Progenitor cell of endocrine pancreas (in vitro differentiated cells): ENCODE measurements around the gene RNF10. TPM values are rescaled to one million over a fixed set of nuclear protein-coding genes. Genes with fewer than 3 reads are reported as not detected.
"Not testable (repeated sequence)": the region's sequence is repeated elsewhere in the genome, so short reads cannot be mapped to it uniquely, and the experiment has no call there.

ENCODE experiments used
- DNase-seq: peaks from one replicate; pipeline ENCODE4 v3.0.0; 2021; ENCODE audit warnings: low spot score; ENCODE audit not compliant: unreplicated experiment
- H3K27ac Mint-ChIP-seq: 2 replicates; pipeline ENCODE4 v1.8.0; 2021; ENCODE audit warnings: mild to moderate bottlenecking, moderate library complexity, mixed read lengths
- H3K27me3 Mint-ChIP-seq: 2 replicates; pipeline ENCODE4 v1.8.0; 2021; ENCODE audit warnings: mixed read lengths
- H3K36me3 Mint-ChIP-seq: 2 replicates; pipeline ENCODE4 v1.8.0; 2022; ENCODE audit warnings: mixed read lengths; ENCODE audit not compliant: insufficient read depth
- H3K4me1 Mint-ChIP-seq: 2 replicates; pipeline ENCODE4 v1.8.0; 2021; ENCODE audit warnings: low read depth, mixed read lengths
- H3K4me3 Mint-ChIP-seq: 2 replicates; pipeline ENCODE4 v1.8.0; 2021; ENCODE audit warnings: low read depth, mild to moderate bottlenecking, moderate library complexity, mixed read lengths
- H3K9me3 Mint-ChIP-seq: 2 replicates; pipeline ENCODE4 v1.8.0; 2021; ENCODE audit warnings: low read depth, mixed read lengths
- total RNA-seq: library from RNA; stranded (reverse); gene quantifications from 2 replicates; pipeline ENCODE4 v1.2.1, GENCODE V29; 2021
- TF ChIP-seq, protein P1 (sequence below): fragments of 200-600 bp; sonication (generic); IDR thresholded peaks from one replicate; pipeline ENCODE4 v1.5.0; 2021; ENCODE audit warnings: antibody characterized with exemption, mild to moderate bottlenecking; ENCODE audit not compliant: unreplicated experiment

The RNF10 gene
- total RNA-seq, 1 donor from 2014 or later: 167 TPM

DNA sequence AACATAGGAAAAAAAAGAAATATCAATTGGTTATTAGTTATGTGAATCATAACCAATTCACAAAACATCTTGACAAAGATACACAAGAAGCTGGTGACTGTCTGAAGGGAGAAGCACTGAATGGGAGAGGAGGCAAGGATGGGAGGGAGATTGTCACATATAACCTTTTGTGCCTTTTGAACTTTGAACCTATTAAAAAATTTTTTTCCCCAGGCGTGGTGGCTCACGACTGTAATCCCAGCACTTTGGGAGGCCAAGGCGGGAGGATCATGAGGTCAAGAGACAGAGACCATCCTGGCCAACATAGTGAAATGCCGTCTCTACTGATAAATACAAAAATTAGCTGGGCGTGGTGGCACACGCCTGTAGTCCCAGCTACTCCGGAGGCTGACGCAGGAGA, 25.6 kb upstream of the RNF10 start:
- Mint-ChIP-seq H3K27me3 (no peaks in the 10 kb centered on the region), H3K4me1 (no peaks in the 10 kb centered on the region), H3K9me3 (no peaks in the 10 kb centered on the region), H3K36me3 (peaks cover 19% of the 10 kb centered on the region), H3K4me3 (no peak overlapping the region), H3K27ac (no peak overlapping the region)
- TF ChIP-seq, protein P1, sequence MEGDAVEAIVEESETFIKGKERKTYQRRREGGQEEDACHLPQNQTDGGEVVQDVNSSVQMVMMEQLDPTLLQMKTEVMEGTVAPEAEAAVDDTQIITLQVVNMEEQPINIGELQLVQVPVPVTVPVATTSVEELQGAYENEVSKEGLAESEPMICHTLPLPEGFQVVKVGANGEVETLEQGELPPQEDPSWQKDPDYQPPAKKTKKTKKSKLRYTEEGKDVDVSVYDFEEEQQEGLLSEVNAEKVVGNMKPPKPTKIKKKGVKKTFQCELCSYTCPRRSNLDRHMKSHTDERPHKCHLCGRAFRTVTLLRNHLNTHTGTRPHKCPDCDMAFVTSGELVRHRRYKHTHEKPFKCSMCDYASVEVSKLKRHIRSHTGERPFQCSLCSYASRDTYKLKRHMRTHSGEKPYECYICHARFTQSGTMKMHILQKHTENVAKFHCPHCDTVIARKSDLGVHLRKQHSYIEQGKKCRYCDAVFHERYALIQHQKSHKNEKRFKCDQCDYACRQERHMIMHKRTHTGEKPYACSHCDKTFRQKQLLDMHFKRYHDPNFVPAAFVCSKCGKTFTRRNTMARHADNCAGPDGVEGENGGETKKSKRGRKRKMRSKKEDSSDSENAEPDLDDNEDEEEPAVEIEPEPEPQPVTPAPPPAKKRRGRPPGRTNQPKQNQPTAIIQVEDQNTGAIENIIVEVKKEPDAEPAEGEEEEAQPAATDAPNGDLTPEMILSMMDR: no peak
- no peak for DNase-seq

GRCh38 chr12:120514002-120514401, 20.2 kb upstream of the RNF10 start:
- no peak for DNase-seq
- Mint-ChIP-seq H3K27me3 (no peaks in the 10 kb centered on the region), H3K9me3 (no peaks in the 10 kb centered on the region), H3K36me3 (peaks cover 11% of the 10 kb centered on the region), H3K4me3 (no peak overlapping the region), H3K27ac (no peak overlapping the region), H3K4me1 (no peaks in the 10 kb centered on the region)
- TF ChIP-seq, protein P1: no peak

GRCh38 chr12:120515496-120515895, 18.7 kb upstream of the RNF10 start:
- Mint-ChIP-seq H3K4me1 (no peaks in the 10 kb centered on the region), H3K4me3 (no peak overlapping the region), H3K27ac (no peak overlapping the region), H3K9me3 (no peaks in the 10 kb centered on the region), H3K27me3 (no peaks in the 10 kb centered on the region), H3K36me3 (peaks cover 7% of the 10 kb centered on the region)
- TF ChIP-seq, protein P1: no peak
- no peak for DNase-seq

- H3K27me3 Mint-ChIP-seq, DNase-seq, H3K4me1 Mint-ChIP-seq, H3K36me3 Mint-ChIP-seq, H3K9me3 Mint-ChIP-seq, H3K27ac Mint-ChIP-seq, H3K4me3 Mint-ChIP-seq: not testable (repeated sequence)
Observed at GRCh38 chr12:120519324-120519723, 14.8 kb upstream of the RNF10 start.

GRCh38 chr12:120522568-120522967, 11.6 kb upstream of the RNF10 start:
- Mint-ChIP-seq H3K4me1 (no peaks in the 10 kb centered on the region), H3K27me3 (no peaks in the 10 kb centered on the region), H3K4me3 (no peak overlapping the region), H3K9me3 (no peaks in the 10 kb centered on the region), H3K36me3 (peaks cover 1% of the 10 kb centered on the region), H3K27ac (no peak overlapping the region)
- no peak for DNase-seq
- TF ChIP-seq, protein P1: no peak

GRCh38 chr12:120528861-120529525, 5.2 kb upstream of the RNF10 start, which contains the start of gene COQ5:
Gene COQ5, minus strand, starts transcription at chr12:120529158. Its CDS starts 17 bp downstream, at chr12:120529141.
- H3K9me3 Mint-ChIP-seq: no peaks in the 10 kb centered on the region
- peak; percentile 69 for DNase-seq
- no peaks in the 10 kb centered on the region for H3K36me3 Mint-ChIP-seq
- peak within 1 kb of the TSS; percentile 100 for H3K4me3 Mint-ChIP-seq
- TF ChIP-seq, protein P1: no peak
- peaks cover 9% of the 10 kb centered on the region for H3K4me1 Mint-ChIP-seq
- no peaks in the 10 kb centered on the region for H3K27me3 Mint-ChIP-seq
- H3K27ac Mint-ChIP-seq: peak within 1 kb of the TSS; percentile 100
